Sigmoid colon (tissue), 4 donors: ENCODE measurements around the gene ARGFX.

Source experiments
- CTCF ChIP-seq, 4 experiments: fragments of 450-650 bp in 3 of 4; fragments of 200-600 bp in 1 of 4; IDR thresholded peaks; one replicate each; pipeline ENCODE4 v1.5.1; 2016 to 2019; ENCODE audit warnings: antibody characterized with exemption in 4 of 4, mild to moderate bottlenecking in 3 of 4, moderate library complexity in 2 of 4
- EP300 ChIP-seq, 4 donors: sonication (generic); formaldehyde crosslinking; IDR thresholded peaks; one replicate each; pipeline ENCODE4 v1.6.1; 2017; ENCODE audit warnings: antibody characterized with exemption in 4 of 4
- POLR2A ChIP-seq, 2 donors: fragments of 450-650 bp; IDR thresholded peaks; one replicate each; pipeline ENCODE4 v1.6.1; 2016; ENCODE audit warnings: antibody characterized with exemption in 2 of 2, mild to moderate bottlenecking in 2 of 2, moderate library complexity in 2 of 2
- POLR2AphosphoS5 ChIP-seq, 4 donors: sonication (generic); formaldehyde crosslinking; IDR thresholded peaks; one replicate each; pipeline ENCODE4 v1.6.1; 2017; ENCODE audit warnings: antibody characterized with exemption in 4 of 4

DNA sequence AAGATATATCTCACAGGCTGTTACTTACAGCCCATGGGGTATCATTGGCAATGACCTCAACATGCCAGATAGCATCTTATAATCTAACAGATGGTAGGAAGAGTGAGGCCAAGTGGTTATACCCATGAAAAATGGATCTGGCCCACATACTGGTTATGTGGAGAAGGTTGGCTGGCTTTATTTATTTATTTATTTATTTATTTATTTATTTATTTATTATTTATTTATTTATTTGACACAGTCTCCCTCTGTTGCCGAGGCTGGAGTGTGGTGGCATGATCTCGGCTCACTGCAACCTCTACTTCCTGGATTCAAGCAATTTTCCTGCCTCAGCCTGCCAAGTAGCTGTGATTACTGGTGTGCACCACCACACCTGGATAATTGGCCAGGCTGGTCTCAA lies 37.0 kb downstream of the ARGFX start:
- TF ChIP-seq CTCF (IDR thresholded peaks at IDR 0.05) (no peak), POLR2AphosphoS5 (IDR thresholded peaks at IDR 0.05) (no peak), POLR2A (IDR thresholded peaks at IDR 0.05) (no peak), EP300 (IDR thresholded peaks at IDR 0.05) (no peak)
